Measurements from ENCODE around the gene GRPEL1.

- TF ChIP-seq CTCF (IDR thresholded peaks at IDR 0.05): no peak
- no peak for TF ChIP-seq POLR2A (IDR thresholded peaks at IDR 0.05)
- TF ChIP-seq EP300 (IDR thresholded peaks at IDR 0.05): no peak
- no peak for TF ChIP-seq POLR2AphosphoS5 (IDR thresholded peaks at IDR 0.05)
Measured at GRCh38 chr4:7063362-7063761, 4.5 kb downstream of the GRPEL1 start.
